Hepatic stellate cell (primary cell): ENCODE results near the gene ATG7.
"Not testable (repeated sequence)": the region's sequence is repeated elsewhere in the genome, so short reads cannot be mapped to it uniquely, and the experiment has no call there.

Source experiments
- DNase-seq: peaks from one replicate; pipeline ENCODE4 v3.0.0; 2011; ENCODE audit warnings: low spot score

ATG7 gene

DNA sequence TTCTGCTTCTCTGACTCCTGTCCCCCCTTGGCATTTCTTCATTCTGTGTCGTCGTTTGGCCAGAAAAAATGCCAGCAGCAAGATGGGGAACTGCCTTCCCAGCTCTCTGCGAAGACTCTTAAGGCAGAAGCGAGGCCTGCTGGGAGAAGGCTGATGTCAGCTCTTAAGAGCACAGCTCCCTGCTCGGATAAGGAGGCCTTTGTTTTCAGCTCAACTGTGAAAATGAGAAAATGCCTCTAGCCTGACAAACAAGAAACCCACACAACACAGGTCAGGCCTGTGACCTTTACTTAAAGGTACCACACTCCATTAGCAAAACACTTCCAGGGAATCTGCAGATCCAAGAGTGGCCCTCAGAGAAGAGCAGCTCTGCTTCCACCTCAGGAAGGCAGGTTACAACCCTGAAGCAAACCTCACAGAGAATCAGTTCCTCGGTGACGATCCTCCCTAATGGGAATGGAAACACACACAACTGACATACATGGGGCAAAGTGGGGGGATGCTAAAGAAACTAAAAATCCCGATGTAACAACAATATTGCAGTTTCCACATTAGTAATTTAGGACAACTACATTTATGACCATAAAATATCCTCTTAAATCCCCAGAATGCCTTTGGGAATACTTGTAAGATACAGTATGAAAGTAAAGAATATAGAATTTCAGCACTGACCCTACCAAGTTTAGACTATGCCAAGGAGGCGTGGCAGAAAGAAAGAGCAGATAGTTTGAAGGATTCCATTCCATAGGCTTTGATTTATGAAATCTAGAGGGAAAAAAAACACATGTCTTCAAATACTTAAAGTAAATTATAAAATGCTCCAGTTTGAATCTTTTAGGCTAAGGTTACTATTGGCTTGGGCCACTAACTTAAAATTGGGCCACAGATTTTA is 319.4 kb downstream of the ATG7 start:
- no peak for DNase-seq

DNA sequence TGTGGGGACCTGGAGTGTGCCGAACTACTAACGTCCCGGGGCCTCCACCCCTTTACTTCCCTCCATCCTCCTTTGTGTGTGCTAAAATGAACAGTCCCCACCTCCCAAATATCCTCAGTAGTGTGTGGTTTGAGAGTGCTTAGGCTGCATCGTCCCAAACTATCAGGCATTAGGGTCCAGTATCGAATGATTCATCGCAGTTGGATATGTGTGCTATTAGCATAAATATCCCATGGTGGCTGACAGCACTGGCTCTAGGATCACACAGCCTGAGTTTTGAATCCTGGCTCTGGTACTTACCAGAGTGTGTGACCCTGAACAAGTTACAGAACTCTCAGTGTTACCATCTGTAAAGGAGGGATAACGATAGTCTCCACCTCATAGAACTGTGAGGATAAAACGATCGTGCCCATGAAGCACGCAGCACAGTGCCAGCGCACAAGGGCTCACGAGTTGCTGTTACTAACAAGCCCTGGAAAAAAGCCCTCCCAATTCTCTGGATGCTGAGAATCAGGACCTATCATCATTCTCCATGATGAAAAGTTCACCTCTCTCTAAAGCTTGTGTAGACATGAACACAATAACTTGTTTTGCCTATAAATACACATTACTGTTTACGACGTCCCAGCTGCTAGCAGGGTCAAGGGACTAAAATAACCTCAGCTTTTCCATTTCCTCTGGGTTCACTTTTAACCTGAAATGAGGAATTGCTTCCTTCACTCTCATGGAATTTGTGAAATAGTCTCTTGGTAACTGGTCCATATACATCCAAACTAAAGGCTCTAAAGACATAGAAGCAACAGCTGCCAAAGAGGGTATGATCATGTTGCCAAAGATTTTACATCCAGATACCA is 320.5 kb downstream of the ATG7 start:
- peak; percentile 53 for DNase-seq

DNA sequence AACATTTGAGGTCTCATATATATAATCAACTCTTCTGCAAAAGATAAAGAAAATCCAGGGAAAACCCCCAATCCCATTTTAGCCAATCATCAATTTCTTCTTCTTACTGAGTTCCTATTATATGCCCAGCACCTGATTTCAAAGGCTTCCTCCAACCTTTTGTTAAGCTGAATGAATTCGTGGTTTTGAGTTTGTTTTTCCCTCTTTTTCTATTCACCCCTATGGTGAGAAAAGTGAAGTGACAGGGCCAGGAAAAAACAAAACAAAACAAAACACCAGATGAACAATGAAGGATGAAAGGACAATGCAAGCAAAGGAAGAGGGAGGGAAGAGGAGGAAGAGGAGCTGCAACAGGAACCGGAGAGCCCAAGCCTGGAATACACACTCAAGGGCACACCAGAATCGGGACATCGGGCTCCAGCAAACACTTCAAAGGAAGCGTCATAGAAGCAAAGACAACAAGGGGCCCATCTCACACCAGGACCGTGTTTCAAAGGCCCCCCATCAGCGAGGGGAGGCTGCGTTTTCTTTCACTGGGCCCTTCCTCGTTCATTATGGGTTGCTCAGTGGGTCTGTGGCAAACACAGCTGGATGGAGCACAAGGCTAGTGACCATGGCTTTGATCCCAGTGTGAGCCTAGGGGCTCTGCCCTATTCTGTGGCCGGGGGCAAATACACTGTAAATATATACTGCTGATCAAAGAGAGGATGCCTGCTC is 321.3 kb downstream of the ATG7 start:
- DNase-seq = no peak

DNA sequence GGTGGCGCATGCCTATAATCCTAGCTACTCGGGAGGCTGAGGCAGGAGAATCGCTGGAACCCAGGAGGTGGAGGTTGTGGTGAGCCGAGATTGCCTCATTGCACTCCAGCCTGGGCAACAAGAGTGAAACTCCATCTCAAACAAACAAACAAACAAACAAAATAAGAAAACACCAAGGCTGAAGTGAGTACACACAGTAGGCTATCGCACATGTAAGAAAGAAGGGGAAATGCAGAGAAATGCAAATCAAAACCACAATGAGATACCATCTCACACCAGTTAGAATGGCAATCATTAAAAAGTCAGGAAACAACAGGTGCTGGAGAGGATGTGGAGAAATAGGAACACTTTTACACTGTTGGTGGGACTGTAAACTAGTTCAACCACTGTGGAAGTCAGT is 322.8 kb downstream of the ATG7 start:
- DNase-seq = not testable (repeated sequence)

DNA sequence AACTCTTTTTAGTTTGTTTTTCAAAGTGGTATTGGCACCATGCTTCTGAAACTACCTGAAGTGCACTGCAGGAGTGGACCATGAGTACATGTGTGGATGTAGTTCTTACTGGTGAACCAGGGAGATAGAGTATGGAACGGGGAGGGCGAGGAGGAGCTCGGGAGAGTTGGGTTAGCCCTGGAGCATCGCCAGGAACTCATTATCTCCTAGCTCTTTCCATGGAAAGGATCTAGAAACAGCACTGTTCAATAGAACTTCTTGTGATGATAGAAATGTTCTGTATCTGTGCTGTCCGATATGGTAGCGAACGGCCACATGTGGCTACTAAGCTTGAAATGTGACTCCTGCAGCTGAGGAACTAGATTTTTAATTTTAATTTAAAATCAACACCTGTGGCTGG is 324.2 kb downstream of the ATG7 start:
- DNase-seq = no peak

DNA sequence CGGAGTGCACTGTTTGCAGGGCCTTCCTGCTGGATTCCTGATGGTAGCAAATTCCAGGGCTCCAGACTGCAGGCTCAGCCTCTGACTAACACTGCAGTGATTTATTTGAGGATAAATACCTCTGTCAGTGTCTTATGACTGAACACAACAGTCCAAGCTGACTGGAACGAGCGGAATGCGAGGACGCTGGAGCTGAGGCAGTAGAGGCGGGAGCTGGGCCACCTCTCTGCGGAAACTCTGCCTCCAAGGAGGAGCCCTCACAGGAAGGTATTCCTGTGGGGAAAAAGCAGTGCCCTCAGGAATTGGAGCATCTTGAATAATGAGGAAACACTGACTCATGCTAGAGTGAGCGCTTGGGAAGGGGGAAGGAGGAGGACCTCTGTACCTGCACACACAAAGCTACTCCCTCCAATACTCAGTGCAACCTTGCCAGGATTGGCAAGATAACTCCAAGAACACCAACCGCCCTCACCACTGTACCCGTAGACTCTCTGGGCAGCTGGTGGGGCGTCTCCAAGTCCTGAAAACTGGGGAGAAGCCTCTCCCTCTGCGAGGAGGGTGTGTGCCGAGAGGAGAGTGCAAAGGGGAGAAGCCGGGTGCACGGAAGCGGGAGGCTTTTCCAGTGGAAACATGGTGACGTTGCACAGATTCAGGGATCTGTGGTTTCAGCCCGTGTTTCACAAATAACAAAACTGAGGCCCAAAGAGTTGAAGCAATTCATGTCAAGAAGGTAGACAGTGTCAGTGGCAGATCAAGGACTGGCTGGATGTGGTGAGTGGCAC is 328.5 kb downstream of the ATG7 start:
- peak; percentile 88 for DNase-seq

DNA sequence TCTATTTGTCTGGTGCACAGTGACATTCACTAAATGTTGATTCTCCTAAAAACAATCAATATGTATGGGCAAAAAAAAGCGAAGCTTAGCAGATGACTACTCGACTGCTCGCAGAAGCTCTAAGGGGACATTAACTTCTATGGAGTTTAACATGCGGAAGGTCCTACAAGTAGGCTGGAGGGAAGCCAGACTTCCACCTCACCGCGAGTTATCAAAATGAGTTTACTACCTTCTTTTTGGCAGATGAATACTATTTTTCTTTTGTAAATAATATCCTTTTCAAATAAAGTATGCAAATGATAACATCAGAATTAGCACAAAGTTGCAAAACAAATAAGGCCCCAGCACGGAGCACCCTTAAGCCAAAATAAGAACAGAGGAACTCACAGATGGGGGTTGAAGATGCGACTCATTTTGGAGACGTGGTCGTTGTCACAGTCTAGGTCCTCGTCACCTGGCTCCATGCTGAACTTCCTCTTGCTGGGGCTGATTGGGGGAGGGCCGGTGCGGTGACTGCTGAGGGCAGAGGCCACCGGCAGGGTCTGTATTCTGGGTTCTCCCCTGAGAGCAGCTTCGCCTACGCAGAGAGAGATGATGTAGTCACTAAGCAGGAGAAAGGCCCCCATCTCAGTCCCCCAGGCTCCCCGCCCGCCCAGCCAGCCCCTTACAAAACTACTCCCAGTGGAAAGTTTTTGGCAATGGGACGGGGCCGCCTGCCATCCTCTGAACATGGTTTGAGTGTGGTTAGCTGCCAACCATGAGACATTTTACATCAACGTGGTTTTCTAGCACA is 329.4 kb downstream of the ATG7 start:
- DNase-seq = no peak

DNA sequence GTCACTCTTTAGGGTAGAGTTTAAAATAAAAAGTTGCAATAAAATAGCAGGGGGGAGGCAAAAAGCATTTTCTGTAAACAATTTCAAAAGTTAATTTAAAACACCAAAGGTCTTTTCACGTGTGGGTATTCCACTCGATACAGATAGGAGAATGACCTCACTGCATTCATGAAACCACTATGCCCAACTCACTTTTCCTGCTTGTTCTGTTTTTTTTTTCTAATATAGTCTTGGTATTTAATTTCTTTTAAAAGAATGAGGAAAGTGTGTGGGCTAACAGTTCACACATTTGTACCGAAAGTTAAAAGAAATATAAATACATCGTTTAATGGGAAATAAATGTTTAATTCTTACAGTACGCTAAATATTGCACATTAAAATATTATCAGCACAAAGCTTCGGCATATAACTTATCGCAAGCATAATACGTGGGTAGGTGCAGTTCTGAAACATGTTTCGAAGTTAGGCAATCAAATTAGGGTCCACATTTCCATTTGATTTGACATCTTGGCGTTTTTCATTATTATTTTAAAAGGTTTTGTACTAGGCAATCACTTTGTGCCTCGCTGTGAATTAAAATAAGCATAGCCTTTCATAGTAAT is 330.1 kb downstream of the ATG7 start:
- DNase-seq = no peak

DNA sequence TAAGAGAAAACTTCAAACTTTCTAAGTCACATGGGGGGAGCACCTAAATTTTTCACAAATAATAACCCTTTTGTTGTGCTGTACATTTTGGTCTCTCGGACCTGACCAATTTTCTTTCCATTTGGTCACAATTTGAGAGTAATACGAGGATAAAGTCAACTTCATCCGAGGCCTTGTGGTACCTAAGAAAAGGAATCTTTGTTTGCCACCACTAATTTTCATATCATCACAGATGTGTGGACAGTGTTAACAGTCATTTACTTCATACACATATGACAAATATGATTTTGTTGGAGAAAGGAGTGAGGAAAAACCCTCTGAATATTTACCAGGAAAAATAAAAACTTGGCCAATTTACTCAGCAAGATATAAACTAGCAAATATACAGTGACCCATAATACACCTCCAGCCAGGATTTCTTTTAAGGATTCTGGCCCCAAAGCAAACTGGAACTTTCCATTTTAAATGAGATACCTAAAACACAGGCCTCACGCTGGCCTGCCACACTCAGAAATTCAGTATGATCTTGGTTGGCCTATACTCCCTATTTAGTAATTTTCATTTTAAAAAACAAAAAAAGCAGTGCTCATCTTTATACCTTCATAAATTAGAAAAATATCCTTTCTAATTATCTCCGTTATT is 330.8 kb downstream of the ATG7 start:
- DNase-seq = no peak

DNA sequence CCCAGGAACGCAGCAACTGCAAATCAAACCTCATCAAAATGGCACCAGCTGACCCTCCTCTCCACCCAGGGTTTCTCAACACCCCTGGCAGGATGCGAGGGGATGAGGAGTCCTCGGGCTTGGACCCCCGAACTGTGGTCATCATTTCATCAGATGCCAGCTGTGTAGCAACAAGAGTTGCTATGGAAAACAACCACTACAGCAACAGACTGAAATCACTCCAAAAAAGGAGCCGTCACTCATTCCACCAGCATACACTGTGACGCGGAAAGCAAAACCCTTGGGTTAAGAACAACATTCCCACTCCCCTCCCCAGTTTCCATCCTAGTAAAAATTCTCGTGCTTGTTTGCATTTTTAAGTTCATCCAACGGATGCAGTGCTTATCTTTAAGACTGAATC is 331.4 kb downstream of the ATG7 start:
- peak; percentile 85 for DNase-seq

DNA sequence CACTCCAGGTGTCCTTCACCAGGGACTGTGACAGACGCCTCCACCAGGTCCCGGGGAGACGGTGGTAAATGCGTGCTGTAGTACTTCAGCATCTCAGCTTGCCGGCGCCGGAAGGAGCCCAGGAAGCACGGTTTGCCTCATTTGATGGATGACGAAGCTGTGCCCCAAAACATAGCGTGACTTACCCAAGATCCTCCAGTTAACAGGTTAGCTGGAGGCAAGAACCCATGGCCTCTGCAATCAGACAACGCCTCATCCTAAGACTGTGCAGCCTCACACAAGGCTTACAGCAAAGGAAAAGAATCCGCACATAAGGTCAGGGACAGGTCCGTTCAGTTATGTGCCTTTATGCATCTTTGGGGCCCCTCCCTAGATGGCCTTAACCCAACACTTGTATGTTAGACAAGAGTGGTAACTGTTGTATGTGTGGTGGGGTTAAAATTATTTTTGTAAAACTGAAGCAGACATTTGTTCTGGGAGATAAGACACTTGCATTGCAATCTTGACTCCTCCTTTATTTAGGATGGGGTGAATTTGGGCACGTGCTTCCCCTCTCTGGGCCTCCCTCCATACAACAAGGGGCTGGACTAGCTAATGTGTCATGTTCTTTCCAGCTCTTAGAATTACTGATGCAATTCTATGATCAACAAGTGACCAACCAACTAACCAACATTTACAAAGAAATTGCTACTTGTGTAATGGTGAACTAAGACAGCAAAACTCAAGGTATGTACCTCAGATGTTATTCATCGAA is 332.1 kb downstream of the ATG7 start:
- DNase-seq = peak; percentile 78

DNA sequence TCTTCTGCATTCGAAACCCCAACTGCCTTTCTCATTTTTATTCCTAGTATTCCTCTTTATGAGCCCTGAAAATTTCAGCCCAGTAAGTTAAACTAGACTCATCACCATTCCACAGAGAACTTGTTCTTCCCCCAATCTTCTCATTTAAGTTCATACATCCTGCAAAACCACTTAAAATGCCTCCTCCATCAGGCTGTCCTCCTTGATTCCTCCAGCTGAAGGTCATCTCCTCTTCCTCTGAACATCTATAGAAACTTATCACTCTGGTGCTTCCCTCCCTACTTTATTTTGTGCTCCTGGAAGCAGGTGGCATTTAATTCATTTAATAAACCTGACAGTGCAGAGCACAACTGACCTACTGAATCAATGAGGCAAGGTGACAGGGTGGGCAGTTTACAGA is 333.2 kb downstream of the ATG7 start:
- DNase-seq = no peak

DNA sequence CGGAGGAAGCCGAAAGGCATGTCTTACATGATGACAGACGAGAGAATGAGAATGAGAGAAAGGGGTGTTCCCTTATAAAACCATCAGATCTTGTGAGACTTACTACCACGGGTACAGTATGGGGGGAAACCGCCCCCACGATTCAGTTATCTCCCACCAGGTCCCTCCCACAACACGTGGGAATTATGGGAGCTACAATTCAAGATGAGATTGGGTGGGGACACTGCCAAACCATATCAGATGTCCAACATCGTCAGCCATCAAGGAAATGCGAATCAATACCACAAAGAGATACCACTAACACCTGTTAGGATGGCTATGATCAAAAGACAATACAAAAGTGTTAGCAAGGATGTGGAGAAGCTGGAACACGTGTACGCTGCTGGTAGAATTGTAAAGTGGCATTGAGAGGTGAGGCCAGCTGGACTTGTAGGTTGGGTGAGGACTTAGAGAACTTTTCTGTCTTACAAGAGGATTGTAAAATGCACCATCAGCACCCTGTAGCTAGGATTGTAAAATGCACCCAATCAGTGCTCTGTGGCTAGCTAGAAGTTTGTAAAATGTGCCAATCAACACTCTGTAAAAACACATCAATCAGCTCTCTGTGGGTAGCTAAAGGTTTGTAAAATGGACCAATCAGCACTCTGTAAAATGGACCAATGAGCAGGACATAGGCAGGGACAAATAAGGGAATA is 334.0 kb downstream of the ATG7 start:
- no peak for DNase-seq

DNA sequence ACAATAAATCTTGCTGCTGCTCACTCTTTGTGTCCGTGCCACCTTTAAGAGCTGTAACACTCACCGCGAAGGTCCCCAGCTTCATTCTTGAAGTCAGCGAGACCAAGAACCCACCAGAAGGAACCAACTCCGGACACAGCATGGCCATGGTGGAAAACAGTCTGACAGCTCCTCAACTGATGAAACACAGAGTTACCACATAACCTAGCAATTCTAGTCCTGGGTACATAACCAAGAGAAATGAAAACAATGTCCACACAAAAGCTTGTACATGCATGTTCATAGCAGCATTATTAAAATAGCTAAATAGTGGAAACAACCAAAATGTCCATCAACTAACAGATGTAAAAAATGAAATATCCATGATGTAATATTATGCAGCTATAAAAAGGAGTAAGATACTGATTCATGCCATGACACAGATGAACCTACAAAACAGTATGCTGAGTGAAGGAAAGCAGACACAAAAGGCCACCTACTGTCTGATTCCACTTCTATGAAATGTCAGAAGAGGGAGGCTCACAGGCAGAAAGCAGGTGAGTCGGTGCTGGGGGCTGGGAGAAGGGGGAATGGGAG is 334.8 kb downstream of the ATG7 start:
- no peak for DNase-seq
